ENCODE data around the gene SOX6.

- TF ChIP-seq JUN (IDR thresholded peaks at IDR 0.05; ENCODE audit: borderline replicate concordance, insufficient read depth, insufficient read length, low read depth), result no peak
- no peak for TF ChIP-seq CTCF (IDR thresholded peaks at IDR 0.05; ENCODE audit: extremely low read depth in 1 of 2, insufficient read depth in 1 of 2, low read depth in 1 of 2, low read length in 2 of 2)
- TF ChIP-seq EZH2 (IDR thresholded peaks at IDR 0.05; ENCODE audit: borderline replicate concordance, low read depth, low read length, severe bottlenecking), result no peak
- TF ChIP-seq POLR2A (IDR thresholded peaks at IDR 0.05; ENCODE audit: low read depth, low read length), result no peak
- TF ChIP-seq POLR2AphosphoS5 (IDR thresholded peaks at IDR 0.05; ENCODE audit: insufficient read depth, low read depth, low read length), result no peak
- TF ChIP-seq MAX (IDR thresholded peaks at IDR 0.05; ENCODE audit: insufficient read depth, insufficient read length), result no peak
These were observed 68.6 kb downstream of the SOX6 start for GRCh38 chr11:16287630-16288280.
